Heart left ventricle (tissue), 16 donors: Measurements from ENCODE around the gene SNHG17. TPM values are rescaled to one million over a fixed set of nuclear protein-coding genes. Genes with fewer than 3 reads are reported as not detected.

Experiments
- ATAC-seq, 4 donors: fragments of 200-7000 bp; cut with Tn5 transposase; one replicate each; pipeline ENCODE4 v1.9.1; 2020 to 2022; ENCODE audit warnings: moderate library complexity in 4 of 4, mild to moderate bottlenecking in 3 of 4, moderate number of reproducible peaks in 1 of 4
- DNase-seq, 5 donors: peaks; one replicate each; pipeline ENCODE4 v3.0.0-alpha.2; 2020
- H3K27ac ChIP-seq, 12 donors: fragments of 200-600 bp; sonication (generic) in 4 of 12; one replicate each; pipeline versions ENCODE4 v1.5.0 to v1.8.0; 2016 to 2022; ENCODE audit warnings: mild to moderate bottlenecking in 2 of 12
- H3K27me3 ChIP-seq, 9 donors: fragments of 200-600 bp; sonication (generic) in 2 of 9; one replicate each; pipeline versions ENCODE4 v1.5.1 to v1.8.0; 2016 to 2022; ENCODE audit warnings: mild to moderate bottlenecking in 3 of 9
- H3K36me3 ChIP-seq, 9 donors: fragments of 200-600 bp; sonication (generic) in 2 of 9; one replicate each; pipeline versions ENCODE4 v1.5.0 to v1.8.0; 2018 to 2022; ENCODE audit warnings: mild to moderate bottlenecking in 2 of 9
- H3K4me1 ChIP-seq, 12 donors: fragments of 200-600 bp; sonication (generic) in 4 of 12; one replicate each; pipeline versions ENCODE4 v1.5.0 to v1.8.0; 2016 to 2022; ENCODE audit warnings: mild to moderate bottlenecking in 3 of 12
- H3K4me3 ChIP-seq, 12 donors: fragments of 200-600 bp; sonication (generic) in 4 of 12; one replicate each; pipeline versions ENCODE4 v1.5.0 to v1.8.0; 2017 to 2022; ENCODE audit warnings: mild to moderate bottlenecking in 9 of 12, moderate library complexity in 4 of 12
- H3K9me3 ChIP-seq, 12 donors: fragments of 200-600 bp; sonication (generic) in 4 of 12; one replicate each; pipeline versions ENCODE4 v1.5.0 to v1.8.0; 2016 to 2022; ENCODE audit warnings: mild to moderate bottlenecking in 1 of 12
- POLR2A ChIP-seq, 2 donors: fragments of 450-650 bp; IDR thresholded peaks; one replicate each; pipeline ENCODE4 v1.6.1; 2017; ENCODE audit warnings: antibody characterized with exemption in 2 of 2, mild to moderate bottlenecking in 2 of 2, moderate library complexity in 2 of 2
- WGBS, 4 donors: extraction: QIAGEN DNeasy Blood & Tissue Kit in 2 of 4; methylation state at CpG; one replicate each; pipeline versions ENCODE4 v1.1.5 to v1.1.7; 2013 to 2018; 5-methylcytosine and 5-hydroxymethylcytosine counted together
- intact Hi-C, 10 donors: fragments of 100-400 bp; cut with DNase I; formaldehyde crosslinking; loops; one replicate each; pipeline versions ENCODE4 v1.11.1 to v1.14.2; 2022
- polyA plus RNA-seq, 2 donors: library from polyadenylated mRNA; stranded (reverse); fragments of 200-250 nt; gene quantifications; one replicate each; pipeline ENCODE4 v1.2.3, GENCODE V29; 2013
- total RNA-seq, 9 donors: library from RNA; depleted of rRNA in 2 of 9; stranded (reverse); fragments of >200 nt in 2 of 9; fragmentation: NEBNext Ultra II Directional in 3 of 9; extraction: Animal tissue kit (Norgen Biotek cat#: 25700) in 3 of 9; gene quantifications; one replicate each; pipeline versions ENCODE4 v1.1.0 to v1.2.4, GENCODE V29; 2016 to 2023
- TF ChIP-seq, protein P1 (sequence below), 12 donors: fragments of 200-600 bp; sonication (generic) in 4 of 12; IDR thresholded peaks; one replicate each; pipeline versions ENCODE4 v1.5.0 to v1.8.0; 2018 to 2022; ENCODE audit warnings: antibody characterized with exemption in 12 of 12, mild to moderate bottlenecking in 5 of 12
- donor health status: ischemic (EF 13 %, LVEDD 7.1; RV severe dilation, severe dysfunction).
- donor health status: healthy with polysubstance abuse.
- donor health status: DM: no; HTN: yes; CAD: no.
- donor health status: DM: no; HTN: no; CAD: no.
- donor health status: ischemic (EF 25% LVEDD 6.9; RV normal size, moderate dysfunction).
- donor health status: ischemic (EF 25% LVEDD 5.7; RV mildly dilated, moderate dysfunction).
- donor health status: healthy.
- donor health status: DM: yes; HTN: yes; CAD: no.
- donor health status: ischemic (EF 35%, LVEDD 5.7; RV mildly dilated, moderate dysfunction).
- donor health status: nonischemic (EF 11% LVEDD 7.7; RV severe dilation, severe dysfunction).
- donor health status: DM: yes; HTN: yes; CAD: no.
- donor health status: PGD.
- donor health status: ischemic (EF 29% LVEDD 5.4; RV normal size, mild dysfunction).
- donor health status: nonischemic (EF 23%, LVEDD 6.1; RV moderate dilation, normal function).

Gene SNHG17
- total and polyA plus RNA-seq, 11 donors: 2.9 to 20.2 (median 6.6) TPM

DNA sequence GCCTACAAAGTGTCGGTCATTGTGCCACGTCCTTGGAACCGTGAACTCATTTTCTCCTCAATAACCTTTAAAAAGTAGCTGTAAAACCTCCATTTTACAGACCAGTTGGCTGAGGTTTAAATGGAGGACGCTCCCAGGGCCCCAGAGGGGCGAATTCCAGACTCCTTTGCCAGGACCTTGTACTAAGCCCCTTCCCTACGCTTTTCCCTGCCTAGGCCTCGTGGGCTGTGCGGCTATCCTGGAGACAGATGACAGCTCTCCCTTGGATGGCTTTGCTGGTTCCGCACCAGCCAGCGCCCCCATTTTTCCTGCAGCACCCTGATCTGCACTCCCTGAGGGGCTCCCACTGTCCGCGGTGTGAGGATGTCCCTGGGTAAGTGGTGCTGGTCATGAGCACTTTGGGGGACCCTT is 12.1 kb upstream of the SNHG17 start:
- intact Hi-C loops: no loop called here
- H3K9me3 ChIP-seq: no peaks in the 10 kb centered on the region
- WGBS, 4 donors: 49 to 60% (median 53%) methylated on average over 11 to 12 of the region's 12 CpGs
- H3K4me1 ChIP-seq: peaks cover 0 to 24% (median 11%) of the 10 kb centered on the region in 12 donors
- no peaks in the 10 kb centered on the region for H3K27me3 ChIP-seq
- peak overlapping the region; percentile 57 to 94 (median 85) for H3K27ac ChIP-seq
- H3K4me3 ChIP-seq: peak overlapping the region; percentile 67 to 99 (median 87)
- TF ChIP-seq POLR2A (IDR thresholded peaks at IDR 0.05): no peak
- TF ChIP-seq, protein P1, sequence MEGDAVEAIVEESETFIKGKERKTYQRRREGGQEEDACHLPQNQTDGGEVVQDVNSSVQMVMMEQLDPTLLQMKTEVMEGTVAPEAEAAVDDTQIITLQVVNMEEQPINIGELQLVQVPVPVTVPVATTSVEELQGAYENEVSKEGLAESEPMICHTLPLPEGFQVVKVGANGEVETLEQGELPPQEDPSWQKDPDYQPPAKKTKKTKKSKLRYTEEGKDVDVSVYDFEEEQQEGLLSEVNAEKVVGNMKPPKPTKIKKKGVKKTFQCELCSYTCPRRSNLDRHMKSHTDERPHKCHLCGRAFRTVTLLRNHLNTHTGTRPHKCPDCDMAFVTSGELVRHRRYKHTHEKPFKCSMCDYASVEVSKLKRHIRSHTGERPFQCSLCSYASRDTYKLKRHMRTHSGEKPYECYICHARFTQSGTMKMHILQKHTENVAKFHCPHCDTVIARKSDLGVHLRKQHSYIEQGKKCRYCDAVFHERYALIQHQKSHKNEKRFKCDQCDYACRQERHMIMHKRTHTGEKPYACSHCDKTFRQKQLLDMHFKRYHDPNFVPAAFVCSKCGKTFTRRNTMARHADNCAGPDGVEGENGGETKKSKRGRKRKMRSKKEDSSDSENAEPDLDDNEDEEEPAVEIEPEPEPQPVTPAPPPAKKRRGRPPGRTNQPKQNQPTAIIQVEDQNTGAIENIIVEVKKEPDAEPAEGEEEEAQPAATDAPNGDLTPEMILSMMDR (IDR thresholded peaks at IDR 0.05): no peak
- H3K36me3 ChIP-seq: peaks cover 0 to 30% (median 22%) of the 10 kb centered on the region in 9 donors
- DNase-seq: no peak
- ATAC-seq: no peak

DNA sequence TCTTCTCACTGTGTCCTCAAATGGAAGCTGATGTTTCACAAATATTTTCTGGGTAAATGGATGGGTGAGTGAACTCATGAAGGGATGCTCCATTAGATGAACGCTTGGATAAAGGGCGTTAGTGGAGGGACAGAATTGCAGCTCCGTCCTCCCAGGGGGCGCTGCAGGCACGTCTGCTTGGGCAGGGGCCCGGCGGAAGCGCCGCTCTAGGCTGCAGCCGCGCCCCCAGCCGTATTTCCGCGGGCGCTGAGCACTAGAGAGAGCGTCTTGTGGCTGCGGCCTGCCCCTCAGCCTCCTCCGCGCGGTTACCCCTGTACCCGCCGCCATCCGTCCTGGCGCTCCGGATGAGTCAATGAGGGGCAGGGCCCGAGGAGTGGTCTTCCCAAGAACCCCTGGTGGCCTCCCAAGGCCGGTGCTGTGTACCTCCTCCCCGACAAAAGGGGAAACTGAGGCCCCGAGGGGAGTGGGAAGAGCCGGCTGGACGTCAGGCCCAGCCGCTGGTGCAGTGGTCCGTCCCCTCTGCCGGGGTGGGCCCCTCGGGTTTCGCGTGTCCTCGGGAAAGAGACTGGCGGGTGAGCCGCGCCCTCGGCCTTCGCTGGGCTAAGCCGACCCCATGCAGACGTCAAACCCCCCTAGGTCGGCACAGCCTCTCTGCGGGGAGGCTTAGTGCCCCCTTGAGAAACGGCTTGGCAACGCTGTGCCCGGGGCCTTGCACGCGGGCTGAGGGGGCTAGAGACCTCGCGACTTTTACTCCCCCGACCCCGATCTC is 11.5 kb upstream of the SNHG17 start:
- DNase-seq (peak; percentile 92 to 96 (median 94)), ATAC-seq (peak; percentile 84 to 95 (median 94))
- peak in 1 of 2 donors; percentile 76 for TF ChIP-seq POLR2A (IDR thresholded peaks at IDR 0.05)
- TF ChIP-seq, protein P1 (IDR thresholded peaks at IDR 0.05): peak; percentile 92 to 99 (median 96)
- Histone ChIP-seq H3K9me3 (no peaks in the 10 kb centered on the region), H3K4me1 (peaks cover 0 to 24% (median 11%) of the 10 kb centered on the region in 12 donors), H3K27ac (peak overlapping the region; percentile 57 to 94 (median 85)), H3K36me3 (peaks cover 0 to 30% (median 22%) of the 10 kb centered on the region in 9 donors), H3K27me3 (no peaks in the 10 kb centered on the region), H3K4me3 (peak overlapping the region; percentile 67 to 99 (median 87))
- intact Hi-C loops: loop anchor here in 4 of 10 donors (1.0 kb wide), 2 partner anchors 11 to 26 kb away; partner anchors contain the start of genes SNHG17 (in 4 of the 4) and RALGAPB (in 1 of the 4)
- 3% methylated on average over 40 to 56 of the region's 56 CpGs for WGBS, 4 donors

DNA sequence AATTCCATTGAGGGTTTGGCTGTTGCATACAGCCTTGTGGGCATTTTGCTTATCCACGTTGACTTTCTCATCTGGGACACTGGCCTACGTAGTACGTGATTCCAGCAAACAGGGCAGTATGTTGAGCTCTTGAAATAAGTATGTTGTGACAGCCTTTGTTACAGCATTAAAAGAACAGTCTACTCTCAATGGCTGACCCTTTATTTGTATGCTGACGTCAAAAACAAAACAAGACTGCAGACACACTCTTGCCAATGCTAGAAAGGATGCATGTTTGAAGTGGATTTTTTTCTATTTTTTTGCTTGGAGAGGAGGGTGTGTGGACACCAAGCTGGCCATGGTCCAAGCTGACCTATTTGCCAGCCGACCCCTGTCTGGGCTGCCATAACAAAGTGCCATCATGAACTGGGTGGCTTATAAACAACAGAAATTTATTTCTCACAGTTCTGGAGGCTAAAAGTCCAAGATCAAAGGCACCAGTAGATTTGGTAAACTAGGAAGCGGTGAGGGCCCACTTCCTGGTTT is 10.8 kb upstream of the SNHG17 start:
- Histone ChIP-seq H3K4me3 (peak overlapping the region in 11 of 12 donors; percentile 67 to 99 (median 87)), H3K4me1 (peaks cover 0 to 24% (median 11%) of the 10 kb centered on the region in 12 donors), H3K9me3 (no peaks in the 10 kb centered on the region), H3K27ac (peak overlapping the region in 5 of 12 donors; percentile 69 to 89 (median 88)), H3K27me3 (no peaks in the 10 kb centered on the region), H3K36me3 (peaks cover 0 to 28% (median 22%) of the 10 kb centered on the region in 9 donors)
- DNase-seq (no peak), ATAC-seq (no peak)
- 72 to 77% (median 75%) methylated on average over 6 of the region's 6 CpGs for WGBS, 4 donors
- no peak for TF ChIP-seq POLR2A (IDR thresholded peaks at IDR 0.05)
- intact Hi-C loops: loop anchor here in 4 of 10 donors (1.0 kb wide), 2 partner anchors 11 to 26 kb away; partner anchors contain the start of genes SNHG17 (in 4 of the 4) and RALGAPB (in 1 of the 4)

DNA sequence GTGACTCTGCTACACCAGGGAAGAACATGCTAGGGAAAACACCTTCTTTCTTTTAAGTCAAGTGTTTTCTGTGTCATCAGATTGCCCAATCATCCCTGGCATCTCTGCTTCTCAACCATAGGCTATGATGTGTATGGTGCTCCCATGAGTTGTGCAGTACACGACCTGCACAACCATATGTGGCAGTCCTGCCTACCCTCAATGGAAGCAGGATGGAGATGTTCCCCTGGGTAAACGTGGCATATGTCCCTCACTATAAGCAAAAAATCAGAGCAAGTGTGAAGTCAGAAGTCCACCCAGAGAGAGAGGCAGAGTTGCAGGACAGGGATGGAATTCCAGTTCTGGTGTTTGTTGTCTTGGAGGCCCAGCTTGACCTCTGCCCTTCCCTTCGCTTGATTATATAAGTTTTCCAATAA is 10.3 kb upstream of the SNHG17 start:
- Histone ChIP-seq H3K4me1 (peaks cover 0 to 24% (median 11%) of the 10 kb centered on the region in 12 donors), H3K36me3 (peaks cover 0 to 22% (median 17%) of the 10 kb centered on the region in 9 donors), H3K27me3 (no peaks in the 10 kb centered on the region), H3K4me3 (no peak overlapping the region), H3K27ac (no peak overlapping the region), H3K9me3 (no peaks in the 10 kb centered on the region)
- TF ChIP-seq POLR2A (IDR thresholded peaks at IDR 0.05): no peak
- TF ChIP-seq, protein P1 (IDR thresholded peaks at IDR 0.05): no peak
- ATAC-seq (no peak), DNase-seq (no peak)
- WGBS, 4 donors: 81 to 89% (median 88%) methylated on average over 3 of the region's 3 CpGs
- intact Hi-C loops: no loop called here
